ENCODE data around the gene POGZ. TPM values are rescaled to one million over a fixed set of nuclear protein-coding genes. Genes with fewer than 3 reads are reported as not detected.

POGZ gene
- total and polyA plus RNA-seq, 2 of the 4 experiments (the other 2 are of a cell fraction) = 20.8 to 33.5 TPM

- Histone ChIP-seq H2AK5ac (ENCODE audit: low read depth, low read length) (peak overlapping the region; percentile 74; the same call in 1 of the 2 replicates), H4K20me1 (ENCODE audit: insufficient read depth, low read length) (peaks cover 13% of the 10 kb centered on the region), H3K27ac (ENCODE audit: insufficient read depth, low read length) (peak overlapping the region; percentile 92), H2BK20ac (ENCODE audit: low read depth, low read length) (no peak overlapping the region), H4K8ac (ENCODE audit: low read depth in 2 of 2, low read length in 2 of 2) (peak overlapping the region; percentile 68 to 93), H3K4me2 (ENCODE audit: low read depth, low read length) (peak overlapping the region; percentile 92), H3K4ac (ENCODE audit: low read depth, low read length) (peak overlapping the region; percentile 59), H3K4me1 (ENCODE audit: control insufficient read depth, insufficient read depth, low read length) (peaks cover 5% of the 10 kb centered on the region), H2BK15ac (ENCODE audit: low read depth, low read length) (no peak overlapping the region), H3K36me3 (ENCODE audit: control insufficient read depth, insufficient read depth, low read length) (peaks cover 1% of the 10 kb centered on the region; the same call in 1 of the 2 replicates), H3K18ac (ENCODE audit: low read depth, low read length) (peak overlapping the region; percentile 82), H3K9ac (ENCODE audit: low read depth, low read length) (peak overlapping the region; percentile 96), H2AFZ (replicated peaks; ENCODE audit: low read length, poor library complexity) (peak overlapping the region; percentile 75), H2BK120ac (ENCODE audit: low read depth, low read length) (no peak overlapping the region; the same call in 1 of the 2 replicates), H3K27me3 (ENCODE audit: control insufficient read depth, insufficient read depth, low read length) (peaks cover 3% of the 10 kb centered on the region), H2BK5ac (ENCODE audit: low read depth, low read length, poor library complexity, severe bottlenecking) (peak overlapping the region; percentile 96), H3K23ac (ENCODE audit: low read depth, low read length) (peak overlapping the region; percentile 95), H3K79me1 (ENCODE audit: low read depth in 1 of 2, low read length in 2 of 2) (peaks cover 7 to 18% of the 10 kb centered on the region in 2 experiments; a peak in 2 of 4 replicates), H2AK9ac (replicated peaks; ENCODE audit: low read depth, low read length, poor library complexity) (peak overlapping the region; percentile 18), H4K91ac (ENCODE audit: insufficient read depth, low read depth, low read length) (peak overlapping the region; percentile 77), H3K9me3 (ENCODE audit: control insufficient read depth, insufficient read depth, low read length) (no peaks in the 10 kb centered on the region), H3K56ac (ENCODE audit: extremely low read depth, insufficient read depth, low read length) (peak overlapping the region; percentile 91), H3K14ac (replicated peaks; ENCODE audit: low read depth, low read length) (peak overlapping the region; percentile 96), H3K9me1 (ENCODE audit: insufficient read depth, low read length) (peaks cover 8% of the 10 kb centered on the region; the same call in 1 of the 2 replicates), H3K4me3 (ENCODE audit: insufficient read depth, low read depth, low read length) (peak overlapping the region; percentile 95), H4K5ac (ENCODE audit: low read depth, low read length) (peak overlapping the region; percentile 89)
- peak; percentile 71 for ATAC-seq (ENCODE audit: low read depth)
- dilution Hi-C loops (cut with HindIII; ENCODE audit: low sequenced_read_pairs, unreplicated experiment) = no loop called here
- intact Hi-C loops (cut with micrococcal nuclease) = loop anchor here (2.0 to 5.0 kb wide), 2 partner anchors 83 to 279 kb away; partner anchors contain the start of gene TUFT1
- peak; percentile 87 for DNase-seq
- in situ Hi-C loops (cut with MboI; ENCODE audit: low sequenced_read_pairs) = no loop called here
- TF ChIP-seq ELK1 (IDR thresholded peaks at IDR 0.05; ENCODE audit: borderline replicate concordance, low read depth, low read length) (no peak), CHD1 (IDR thresholded peaks at IDR 0.05; ENCODE audit: low read depth, low read length) (peak; percentile 74; the same call in 1 of the 2 replicates), POLR2A (IDR thresholded peaks at IDR 0.05; ENCODE audit: low read depth, low read length) (peak; percentile 69; the same call in 1 of the 2 replicates), MXI1 (IDR thresholded peaks at IDR 0.05; ENCODE audit: borderline replicate concordance, low read depth, low read length) (0 out of 2 replicates have a peak, but pooled peaks have one; percentile 10), CEBPB (IDR thresholded peaks at IDR 0.05; ENCODE audit: low read depth, low read length) (peak; percentile 71), MAZ (IDR thresholded peaks at IDR 0.05; ENCODE audit: borderline replicate concordance, low read depth, low read length) (peak; percentile 80), MAFK (IDR thresholded peaks at IDR 0.05; ENCODE audit: low read depth, low read length) (no peak), NFE2L2 (IDR thresholded peaks at IDR 0.05; ENCODE audit: low read depth, low read length) (no peak)
- ChIA-PET CTCF (interaction anchor here (1.0 kb wide), 1 partner anchor 17 kb away, joined by 3 read pairs; no protein-coding TSS in a partner anchor), POLR2A (ENCODE audit: unreplicated experiment) (no interaction called here)
- WGBS, 2 experiments (ENCODE audit: extremely low coverage in 2 of 2, insufficient read length in 1 of 2) = 0% methylated on average over 3 of the region's 69 CpGs; no CpG with 5 or more reads in 1 of the 2 experiments
- BruUV-seq (replicated peaks) = no TSS peak
These were observed 1.1 kb downstream of the POGZ start for GRCh38 chr1:151457911-151458801.

Data from IMR-90 (cell line).